Coronary artery (tissue), 2 donors: ENCODE measurements around the gene POLR3H.
"Not testable (repeated sequence)": the region's sequence is repeated elsewhere in the genome, so short reads cannot be mapped to it uniquely, and the experiment has no call there.

Experiments used
- DNase-seq: peaks from one replicate; pipeline ENCODE4 v3.0.0-alpha.2; 2017; ENCODE audit warnings: low spot score
- H3K27ac ChIP-seq, 2 donors: fragments of 200-600 bp; sonication (generic); one replicate each; pipeline ENCODE4 v1.5.1; 2016 to 2019
- H3K4me3 ChIP-seq: fragments of 200-600 bp; sonication (generic); 2 replicates; pipeline ENCODE4 v1.5.1; 2016; ENCODE audit warnings: mild to moderate bottlenecking, moderate library complexity
- TF ChIP-seq, protein P1 (sequence below): fragments of 200-600 bp; sonication (generic); IDR thresholded peaks from one replicate; pipeline ENCODE4 v1.5.1; 2019; ENCODE audit warnings: antibody characterized with exemption

The POLR3H gene

DNA sequence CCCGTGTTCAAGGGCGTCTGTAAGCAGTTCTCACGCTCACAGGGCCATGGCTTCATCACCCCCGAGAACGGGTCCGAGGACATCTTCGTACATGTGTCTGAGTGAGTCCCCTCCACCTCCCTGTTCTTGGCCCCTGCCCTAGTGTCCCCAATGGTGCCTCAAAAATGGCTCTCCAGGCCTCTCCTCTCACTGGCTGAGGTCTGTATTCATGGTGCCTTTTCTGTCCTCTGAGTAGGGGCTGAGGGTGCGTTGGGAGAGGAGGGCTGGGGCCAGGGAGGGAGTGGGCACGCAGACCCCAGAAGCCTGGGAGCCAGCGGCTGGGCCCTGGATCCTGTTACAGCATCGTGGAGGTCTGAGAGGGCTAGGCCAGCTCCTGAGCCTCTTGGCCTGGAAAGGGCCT lies 29.4 kb upstream of the POLR3H start:
- no peak overlapping the region for H3K4me3 ChIP-seq
- no peak for DNase-seq
- peak overlapping the region in 1 of 2 donors; percentile 65 for H3K27ac ChIP-seq
- TF ChIP-seq, protein P1, sequence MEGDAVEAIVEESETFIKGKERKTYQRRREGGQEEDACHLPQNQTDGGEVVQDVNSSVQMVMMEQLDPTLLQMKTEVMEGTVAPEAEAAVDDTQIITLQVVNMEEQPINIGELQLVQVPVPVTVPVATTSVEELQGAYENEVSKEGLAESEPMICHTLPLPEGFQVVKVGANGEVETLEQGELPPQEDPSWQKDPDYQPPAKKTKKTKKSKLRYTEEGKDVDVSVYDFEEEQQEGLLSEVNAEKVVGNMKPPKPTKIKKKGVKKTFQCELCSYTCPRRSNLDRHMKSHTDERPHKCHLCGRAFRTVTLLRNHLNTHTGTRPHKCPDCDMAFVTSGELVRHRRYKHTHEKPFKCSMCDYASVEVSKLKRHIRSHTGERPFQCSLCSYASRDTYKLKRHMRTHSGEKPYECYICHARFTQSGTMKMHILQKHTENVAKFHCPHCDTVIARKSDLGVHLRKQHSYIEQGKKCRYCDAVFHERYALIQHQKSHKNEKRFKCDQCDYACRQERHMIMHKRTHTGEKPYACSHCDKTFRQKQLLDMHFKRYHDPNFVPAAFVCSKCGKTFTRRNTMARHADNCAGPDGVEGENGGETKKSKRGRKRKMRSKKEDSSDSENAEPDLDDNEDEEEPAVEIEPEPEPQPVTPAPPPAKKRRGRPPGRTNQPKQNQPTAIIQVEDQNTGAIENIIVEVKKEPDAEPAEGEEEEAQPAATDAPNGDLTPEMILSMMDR = no peak

DNA sequence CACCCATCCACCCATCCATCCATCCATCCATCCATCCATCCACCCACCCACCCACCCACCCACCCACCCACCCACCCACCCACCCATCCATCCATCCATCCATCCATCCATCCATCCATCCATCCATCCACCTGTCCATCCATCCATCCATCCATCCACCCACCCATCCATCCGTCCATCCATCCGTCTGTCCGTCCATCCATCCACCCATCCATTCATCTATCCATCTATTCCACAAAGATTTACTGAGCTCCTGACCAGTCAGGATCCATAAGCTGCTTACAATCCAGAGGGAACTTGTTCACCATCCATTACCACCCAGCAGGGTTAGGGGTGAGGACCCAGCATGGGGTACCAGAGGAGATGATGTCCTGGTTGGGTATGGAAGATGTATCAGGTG lies 28.0 kb upstream of the POLR3H start:
- H3K27ac ChIP-seq, H3K4me3 ChIP-seq, DNase-seq: not testable (repeated sequence)

DNA sequence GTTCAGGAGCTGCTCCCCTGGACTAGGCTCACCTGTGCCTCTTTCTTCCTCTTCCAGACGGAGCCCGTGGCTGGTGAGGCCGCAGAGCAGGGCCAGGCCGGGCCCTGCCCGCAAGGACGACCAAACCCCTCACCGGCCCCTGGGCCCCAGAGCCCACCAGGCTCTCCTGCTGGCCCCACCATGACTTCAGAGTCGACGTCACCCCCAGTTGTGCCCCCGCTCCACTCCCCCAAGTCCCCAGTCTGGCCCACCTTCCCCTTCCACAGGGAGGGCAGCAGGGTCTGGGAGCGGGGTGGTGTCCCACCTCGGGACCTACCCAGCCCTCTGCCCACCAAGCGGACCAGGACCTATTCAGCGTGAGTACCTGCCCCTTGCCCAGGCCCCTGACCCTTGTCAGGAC lies 27.5 kb upstream of the POLR3H start:
- DNase-seq = no peak
- H3K4me3 ChIP-seq = no peak overlapping the region
- TF ChIP-seq, protein P1 = no peak
- no peak overlapping the region for H3K27ac ChIP-seq

DNA sequence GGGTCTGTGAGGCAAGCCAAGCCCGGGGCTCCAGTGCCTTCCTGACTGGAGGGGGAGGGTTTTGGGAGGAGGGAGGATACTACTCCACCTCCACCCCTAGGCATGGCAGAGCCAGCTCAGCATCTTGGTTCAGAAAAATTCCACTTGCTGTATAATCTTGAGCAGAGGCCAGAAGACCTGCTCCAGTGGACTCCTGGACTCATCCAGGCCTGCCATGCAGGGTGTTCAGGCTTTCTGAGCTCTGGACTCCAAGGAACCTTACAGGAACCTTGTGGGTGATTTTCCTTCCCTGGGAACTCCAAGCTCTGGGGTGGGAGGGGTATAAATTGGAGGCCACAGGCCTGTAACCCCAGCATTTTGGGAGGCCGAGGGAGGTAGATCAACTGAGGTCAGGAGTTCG lies 26.0 kb upstream of the POLR3H start:
- Histone ChIP-seq H3K27ac (peak overlapping the region in 1 of 2 donors; percentile 91), H3K4me3 (no peak overlapping the region)
- TF ChIP-seq, protein P1 = no peak
- DNase-seq = no peak

DNA sequence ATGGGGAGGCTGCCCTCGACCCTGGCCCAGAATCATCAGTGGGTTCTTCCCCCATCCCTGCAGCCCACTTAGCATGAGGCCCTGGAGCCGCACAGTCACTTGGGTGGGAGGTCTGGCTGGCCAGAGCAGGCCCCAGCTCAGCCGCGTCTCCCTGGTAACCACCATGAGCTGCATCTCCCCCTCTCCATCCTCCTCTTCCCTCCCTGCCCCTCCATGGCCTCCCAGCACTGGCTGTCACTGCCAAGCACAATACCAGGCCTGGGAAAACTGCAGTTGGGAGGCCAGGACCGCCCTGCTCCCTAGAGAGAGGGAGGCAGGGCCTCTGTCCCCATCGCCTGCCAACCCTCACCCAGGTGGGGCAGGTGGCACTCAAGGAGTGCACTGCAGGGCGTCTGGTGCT lies 24.5 kb upstream of the POLR3H start:
- DNase-seq = peak; percentile 83
- peak overlapping the region; percentile 28 for H3K4me3 ChIP-seq
- H3K27ac ChIP-seq = peak overlapping the region; percentile 59 to 91
- TF ChIP-seq, protein P1 = no peak

DNA sequence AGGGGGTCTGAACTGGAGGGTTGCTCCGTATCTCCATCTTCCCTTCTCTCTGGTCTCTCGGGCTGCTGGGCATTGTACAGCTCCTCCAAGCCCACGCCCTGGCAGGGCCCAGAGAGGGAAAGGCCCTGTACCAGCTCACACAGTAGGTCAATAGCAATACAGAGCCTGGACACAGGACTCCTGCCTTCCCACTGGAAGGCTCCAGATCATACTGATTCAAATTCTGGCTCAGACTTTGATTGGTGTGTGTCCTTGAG lies 23.2 kb upstream of the POLR3H start:
- no peak for DNase-seq
- peak overlapping the region; percentile 91 to 93 for H3K27ac ChIP-seq
- H3K4me3 ChIP-seq = no peak overlapping the region
- TF ChIP-seq, protein P1 = no peak

DNA sequence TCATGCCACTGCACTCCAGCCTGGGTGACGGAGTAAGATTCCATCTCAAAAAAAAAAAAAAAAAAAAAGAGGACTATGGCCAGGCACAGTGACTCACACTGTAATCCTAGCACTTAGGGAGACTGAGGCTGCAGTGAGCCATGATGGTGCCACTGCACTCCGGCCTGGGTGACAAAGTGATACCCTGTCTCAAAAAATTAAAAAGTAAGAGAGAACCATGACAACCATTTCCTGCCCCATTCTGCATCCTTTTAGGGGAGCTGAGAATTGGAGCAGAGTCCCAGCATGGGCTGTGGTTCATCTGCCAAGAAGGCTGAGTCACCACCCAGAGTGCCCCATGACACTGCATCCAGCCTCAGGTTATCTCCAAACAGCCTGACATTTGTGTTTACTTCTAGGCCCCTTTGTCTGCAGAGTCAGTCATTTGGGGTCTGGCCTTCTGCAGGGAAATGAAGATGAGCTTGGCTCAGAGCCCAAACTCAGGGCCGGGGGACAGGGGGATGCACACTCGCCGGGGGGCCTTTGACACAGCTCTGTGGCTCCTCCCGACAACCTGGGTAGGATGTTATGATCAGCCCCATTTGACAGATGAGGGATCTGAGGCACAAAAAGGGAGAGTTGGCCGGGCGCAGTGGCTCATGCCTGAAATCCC lies 21.3 kb upstream of the POLR3H start:
- DNase-seq = no peak

More for the DNA sequence above, 21.3 kb upstream of the POLR3H start:
- peak overlapping the region; percentile 91 to 93 for H3K27ac ChIP-seq
- H3K4me3 ChIP-seq = no peak overlapping the region
- TF ChIP-seq, protein P1 = no peak
